Measurements from ENCODE around the gene TNFAIP8.

Gene TNFAIP8

DNA sequence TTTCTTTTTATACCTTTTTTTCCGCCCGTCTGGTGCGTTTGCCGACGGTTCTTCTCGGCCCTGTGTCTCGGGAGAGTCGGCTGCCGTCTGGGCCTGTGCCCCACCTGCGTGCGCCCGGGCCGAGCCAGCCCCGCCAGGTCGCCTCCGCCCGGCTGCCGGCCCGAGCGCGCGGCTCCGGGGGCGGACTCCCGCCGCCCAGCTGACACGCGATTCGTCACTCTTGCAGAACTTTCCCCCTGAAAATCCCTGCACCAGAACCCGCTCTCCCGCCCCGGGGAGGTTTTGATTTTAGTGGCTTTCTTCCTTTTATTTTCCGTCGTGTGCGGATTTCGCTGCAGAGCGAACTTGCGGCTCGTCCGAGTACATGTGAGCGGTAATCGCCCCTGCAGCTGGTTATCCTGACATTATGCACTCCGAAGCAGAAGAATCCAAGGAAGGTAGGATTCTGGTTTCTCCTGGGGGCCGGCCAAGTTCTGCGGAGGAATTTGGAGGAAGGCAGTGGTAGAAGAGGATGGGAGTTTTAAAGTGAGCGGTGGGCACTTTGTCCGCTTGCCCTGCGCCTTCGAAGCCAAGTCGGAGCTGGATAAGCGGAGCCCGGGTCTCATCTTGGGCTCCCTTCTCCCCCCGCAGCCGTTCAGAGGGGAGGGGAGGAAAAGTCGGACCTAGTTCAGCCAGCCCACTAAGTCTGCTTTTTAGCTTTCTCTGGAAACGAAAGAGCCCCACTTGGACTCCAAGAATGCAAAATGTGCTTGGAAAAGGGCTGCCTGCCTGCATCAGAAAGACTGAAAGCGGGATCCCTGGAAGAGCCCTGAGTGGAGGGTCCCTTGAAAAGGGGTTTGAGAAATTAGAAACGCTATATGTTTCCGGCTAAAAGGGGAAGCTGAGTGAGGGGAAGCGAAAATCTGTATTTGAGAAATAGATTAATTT is at the start of gene TNFAIP8:
Gene TNFAIP8, plus strand, starts transcription at position 335 of the 927 bp plus-strand sequence. Its CDS starts 72 bp downstream, at position 407.
- no peaks in the 10 kb centered on the region for H3K27me3 Mint-ChIP-seq
- H3K4me3 Mint-ChIP-seq = peak within 1 kb of the TSS; percentile 99
- peak within 1 kb of the TSS; percentile 93 for H3K27ac Mint-ChIP-seq
- peaks cover 63% of the 10 kb centered on the region for H3K36me3 Mint-ChIP-seq (ENCODE audit: low read depth)
- no peaks in the 10 kb centered on the region for H3K9me3 Mint-ChIP-seq
- peaks cover 86% of the 10 kb centered on the region for H3K4me1 Mint-ChIP-seq (ENCODE audit: low read depth)

DNA sequence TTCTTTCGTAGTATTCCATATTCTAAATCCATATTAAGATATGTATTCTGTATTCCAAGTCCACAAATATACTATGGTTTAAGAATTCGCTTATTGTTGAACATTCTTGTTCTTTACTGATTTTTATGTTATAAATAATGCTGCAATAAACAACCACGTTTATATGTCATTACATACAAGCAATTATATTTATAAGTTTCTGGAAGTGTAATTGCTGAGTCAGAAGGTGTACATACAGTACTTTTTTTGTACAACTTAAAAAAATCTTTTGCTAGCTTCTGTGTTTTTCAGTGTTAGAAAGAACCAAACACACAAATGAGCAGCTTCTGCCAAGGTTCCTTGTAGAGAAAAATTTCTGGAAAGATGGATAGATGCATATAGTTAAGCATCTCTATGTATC is 48.6 kb upstream of the TNFAIP8 start:
- no peaks in the 10 kb centered on the region for H3K9me3 Mint-ChIP-seq
- peaks cover 100% of the 10 kb centered on the region for H3K4me1 Mint-ChIP-seq (ENCODE audit: low read depth)
- peaks cover 45% of the 10 kb centered on the region for H3K36me3 Mint-ChIP-seq (ENCODE audit: low read depth)
- no peaks in the 10 kb centered on the region for H3K27me3 Mint-ChIP-seq
- no peak overlapping the region for H3K4me3 Mint-ChIP-seq
- peak overlapping the region; percentile 63 for H3K27ac Mint-ChIP-seq

DNA sequence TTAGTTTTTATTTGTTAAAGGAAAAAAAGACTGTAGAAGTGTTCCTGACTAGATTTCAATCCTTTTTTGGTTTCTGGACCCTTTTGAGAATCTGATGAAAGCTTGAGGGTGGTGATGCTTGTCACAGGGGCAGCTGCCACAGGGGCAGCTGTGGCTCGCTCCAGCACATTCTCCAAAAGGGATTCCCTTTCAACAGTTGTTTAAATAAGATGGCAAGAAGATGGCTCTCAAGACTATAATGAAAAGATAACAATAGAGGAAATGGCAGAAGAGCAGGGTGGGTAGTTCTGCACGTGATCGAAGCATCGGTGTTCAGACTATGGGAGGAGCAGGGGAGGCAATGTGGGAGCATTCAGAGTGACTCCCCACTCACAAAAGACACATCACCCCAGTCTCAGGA is 46.5 kb upstream of the TNFAIP8 start:
- Mint-ChIP-seq H3K36me3 (ENCODE audit: low read depth) (peaks cover 41% of the 10 kb centered on the region), H3K27me3 (no peaks in the 10 kb centered on the region), H3K4me3 (peak overlapping the region; percentile 81), H3K4me1 (ENCODE audit: low read depth) (peaks cover 100% of the 10 kb centered on the region), H3K9me3 (no peaks in the 10 kb centered on the region), H3K27ac (peak overlapping the region; percentile 98)

- Mint-ChIP-seq H3K4me3 (no peak overlapping the region), H3K36me3 (ENCODE audit: low read depth) (peaks cover 44% of the 10 kb centered on the region), H3K27me3 (no peaks in the 10 kb centered on the region), H3K4me1 (ENCODE audit: low read depth) (peaks cover 100% of the 10 kb centered on the region), H3K9me3 (no peaks in the 10 kb centered on the region), H3K27ac (peak overlapping the region; percentile 81)
Observed at GRCh38 chr5:119311688-119312087, 44.1 kb upstream of the TNFAIP8 start.

DNA sequence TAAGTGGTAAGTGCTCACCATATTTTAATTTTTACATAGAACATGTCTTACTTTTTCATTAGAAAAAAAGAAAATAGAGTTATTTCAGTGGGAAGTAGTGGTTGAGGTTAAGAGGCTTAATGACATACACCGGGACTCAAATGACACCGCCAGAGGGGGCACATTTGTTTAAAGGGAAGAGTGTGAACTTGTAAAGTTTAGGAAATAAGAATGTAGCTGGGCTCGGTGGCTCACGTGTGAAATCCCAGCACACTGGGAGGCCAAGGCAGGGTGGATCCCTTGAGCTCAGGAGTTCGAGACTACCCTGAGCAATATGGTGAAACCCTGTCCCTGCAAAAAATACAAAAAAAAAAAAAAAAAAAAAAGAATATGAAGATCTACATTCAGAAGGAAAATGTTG is 43.4 kb upstream of the TNFAIP8 start:
- peak overlapping the region; percentile 55 for H3K4me3 Mint-ChIP-seq
- H3K9me3 Mint-ChIP-seq = no peaks in the 10 kb centered on the region
- peaks cover 97% of the 10 kb centered on the region for H3K4me1 Mint-ChIP-seq (ENCODE audit: low read depth)
- peaks cover 48% of the 10 kb centered on the region for H3K36me3 Mint-ChIP-seq (ENCODE audit: low read depth)
- H3K27me3 Mint-ChIP-seq = no peaks in the 10 kb centered on the region
- peak overlapping the region; percentile 81 for H3K27ac Mint-ChIP-seq

DNA sequence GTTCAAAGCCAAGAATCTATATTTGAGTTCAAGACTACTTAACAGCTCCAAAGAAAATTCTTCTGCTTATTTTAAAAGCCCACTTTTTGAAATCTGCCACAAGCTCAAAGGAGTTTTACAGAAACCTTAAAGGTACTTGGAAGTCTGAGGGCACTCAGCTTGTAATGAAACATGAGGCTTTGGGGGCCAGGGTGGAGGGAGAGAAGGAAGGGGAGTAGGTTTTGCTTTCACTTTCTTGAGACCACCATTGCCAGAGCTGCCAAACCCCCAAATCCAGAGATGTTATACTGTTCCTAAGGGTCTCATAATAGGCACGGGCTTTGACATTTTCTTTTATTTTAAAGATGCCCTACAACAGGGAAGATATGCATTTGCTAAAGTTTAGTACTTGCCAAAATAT is 42.6 kb upstream of the TNFAIP8 start:
- no peaks in the 10 kb centered on the region for H3K9me3 Mint-ChIP-seq
- peak overlapping the region; percentile 81 for H3K27ac Mint-ChIP-seq
- H3K27me3 Mint-ChIP-seq = no peaks in the 10 kb centered on the region
- peak overlapping the region; percentile 55 for H3K4me3 Mint-ChIP-seq
- peaks cover 96% of the 10 kb centered on the region for H3K4me1 Mint-ChIP-seq (ENCODE audit: low read depth)
- H3K36me3 Mint-ChIP-seq (ENCODE audit: low read depth) = peaks cover 46% of the 10 kb centered on the region

- peaks cover 96% of the 10 kb centered on the region for H3K4me1 Mint-ChIP-seq (ENCODE audit: low read depth)
- no peak overlapping the region for H3K4me3 Mint-ChIP-seq
- H3K36me3 Mint-ChIP-seq (ENCODE audit: low read depth) = peaks cover 42% of the 10 kb centered on the region
- H3K9me3 Mint-ChIP-seq = no peaks in the 10 kb centered on the region
- no peaks in the 10 kb centered on the region for H3K27me3 Mint-ChIP-seq
- H3K27ac Mint-ChIP-seq = peak overlapping the region; percentile 81
Observed at GRCh38 chr5:119313658-119314605, 41.9 kb upstream of the TNFAIP8 start.

GRCh38 chr5:119315516-119315949 is 40.3 kb upstream of the TNFAIP8 start:
- peaks cover 44% of the 10 kb centered on the region for H3K36me3 Mint-ChIP-seq (ENCODE audit: low read depth)
- no peaks in the 10 kb centered on the region for H3K27me3 Mint-ChIP-seq
- H3K4me1 Mint-ChIP-seq (ENCODE audit: low read depth) = peaks cover 96% of the 10 kb centered on the region
- peak overlapping the region; percentile 81 for H3K27ac Mint-ChIP-seq
- no peaks in the 10 kb centered on the region for H3K9me3 Mint-ChIP-seq
- H3K4me3 Mint-ChIP-seq = peak overlapping the region; percentile 43

- peak overlapping the region; percentile 81 for H3K27ac Mint-ChIP-seq
- no peaks in the 10 kb centered on the region for H3K27me3 Mint-ChIP-seq
- peaks cover 96% of the 10 kb centered on the region for H3K4me1 Mint-ChIP-seq (ENCODE audit: low read depth)
- H3K9me3 Mint-ChIP-seq = no peaks in the 10 kb centered on the region
- peak overlapping the region; percentile 43 for H3K4me3 Mint-ChIP-seq
- peaks cover 40% of the 10 kb centered on the region for H3K36me3 Mint-ChIP-seq (ENCODE audit: low read depth)
Observed at GRCh38 chr5:119316086-119316485, 39.7 kb upstream of the TNFAIP8 start.

- H3K36me3 Mint-ChIP-seq (ENCODE audit: low read depth) = peaks cover 36% of the 10 kb centered on the region
- H3K4me3 Mint-ChIP-seq = no peak overlapping the region
Observed at GRCh38 chr5:119316906-119317305, 38.9 kb upstream of the TNFAIP8 start.

DNA sequence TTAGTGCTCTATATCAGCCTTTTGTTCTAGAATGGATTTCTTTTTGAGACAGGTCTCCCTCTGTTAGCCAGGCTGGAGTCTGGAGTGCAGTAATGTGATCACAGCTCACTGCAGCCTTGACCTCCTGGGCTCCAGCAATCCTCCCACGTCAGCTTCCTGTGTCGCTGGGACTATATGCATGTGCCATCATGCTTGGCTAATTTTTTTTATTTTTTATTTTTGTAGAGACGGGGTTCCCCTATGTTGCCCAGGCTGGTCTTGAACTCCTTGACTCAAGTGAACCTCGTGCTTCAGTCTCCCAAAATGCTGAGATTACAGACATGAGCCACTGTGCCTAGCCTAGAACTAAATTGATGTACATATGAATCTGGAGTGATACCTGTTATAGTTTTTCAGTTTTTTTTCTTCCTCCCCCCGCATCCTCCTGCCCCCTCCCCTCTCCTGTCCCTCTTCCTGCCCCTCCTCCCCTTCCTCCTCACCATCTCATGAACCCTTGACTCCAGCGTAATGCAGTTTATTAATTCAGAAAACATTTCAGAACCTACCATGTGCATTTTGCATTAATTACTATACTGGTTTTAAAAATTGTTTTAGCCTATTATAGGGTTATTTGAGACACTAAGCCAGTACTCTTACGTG is 37.4 kb upstream of the TNFAIP8 start:
- H3K27me3 Mint-ChIP-seq = no peaks in the 10 kb centered on the region
- H3K36me3 Mint-ChIP-seq (ENCODE audit: low read depth) = peaks cover 25% of the 10 kb centered on the region
- H3K4me3 Mint-ChIP-seq = peak overlapping the region; percentile 35
- H3K4me1 Mint-ChIP-seq (ENCODE audit: low read depth) = peaks cover 96% of the 10 kb centered on the region
- peak overlapping the region; percentile 86 for H3K27ac Mint-ChIP-seq
- H3K9me3 Mint-ChIP-seq = no peaks in the 10 kb centered on the region

More at GRCh38 chr5:119316906-119317305, 38.9 kb upstream of the TNFAIP8 start:
- H3K27me3 Mint-ChIP-seq = no peaks in the 10 kb centered on the region
- H3K27ac Mint-ChIP-seq = peak overlapping the region; percentile 81
- no peaks in the 10 kb centered on the region for H3K9me3 Mint-ChIP-seq
- H3K4me1 Mint-ChIP-seq (ENCODE audit: low read depth) = peaks cover 96% of the 10 kb centered on the region

DNA sequence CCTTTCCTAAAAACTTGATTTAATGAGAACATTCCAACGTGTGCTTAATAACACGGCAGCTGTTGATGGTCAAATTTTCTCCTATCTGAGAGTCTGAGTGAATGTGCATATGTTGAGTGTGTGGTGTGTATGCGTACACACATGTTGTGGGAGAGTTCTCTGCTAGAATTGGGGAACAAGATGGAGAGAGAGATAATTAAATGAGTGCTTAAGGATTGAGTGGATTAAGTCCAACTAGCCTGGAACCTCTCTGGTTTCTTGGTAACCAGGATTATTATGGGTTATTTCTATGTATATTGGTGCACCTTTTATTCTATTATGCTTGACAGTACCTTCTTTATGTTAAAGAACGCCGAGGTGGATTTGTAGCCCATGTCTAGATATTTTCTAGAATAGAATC is 36.4 kb upstream of the TNFAIP8 start:
- no peak overlapping the region for H3K4me3 Mint-ChIP-seq
- peaks cover 25% of the 10 kb centered on the region for H3K36me3 Mint-ChIP-seq (ENCODE audit: low read depth)
- H3K27ac Mint-ChIP-seq = peak overlapping the region; percentile 91
- H3K4me1 Mint-ChIP-seq (ENCODE audit: low read depth) = peaks cover 96% of the 10 kb centered on the region
- no peaks in the 10 kb centered on the region for H3K9me3 Mint-ChIP-seq
- no peaks in the 10 kb centered on the region for H3K27me3 Mint-ChIP-seq

DNA sequence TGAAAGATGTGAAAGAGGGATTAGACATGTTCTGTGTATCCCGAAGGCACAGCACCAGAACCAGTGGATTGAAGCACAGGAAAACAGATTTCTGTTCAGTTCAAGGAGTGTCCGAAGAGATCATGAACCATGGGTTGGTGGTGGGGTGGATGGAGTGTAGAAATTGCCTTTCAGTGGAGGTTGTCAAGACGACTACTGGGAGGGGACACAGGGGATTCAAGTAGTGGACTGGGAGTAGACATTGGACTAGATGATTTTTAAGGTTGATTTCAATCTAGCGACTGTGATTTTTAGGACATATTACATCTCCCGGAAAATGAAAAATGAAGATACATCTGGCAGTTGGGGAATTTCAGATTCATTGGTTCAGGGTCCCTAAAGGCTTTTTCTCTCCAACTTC is 35.9 kb upstream of the TNFAIP8 start:
- H3K27me3 Mint-ChIP-seq = no peaks in the 10 kb centered on the region
- H3K9me3 Mint-ChIP-seq = no peaks in the 10 kb centered on the region
- peak overlapping the region; percentile 10 for H3K4me3 Mint-ChIP-seq
- peaks cover 25% of the 10 kb centered on the region for H3K36me3 Mint-ChIP-seq (ENCODE audit: low read depth)
- peak overlapping the region; percentile 91 for H3K27ac Mint-ChIP-seq
- peaks cover 96% of the 10 kb centered on the region for H3K4me1 Mint-ChIP-seq (ENCODE audit: low read depth)

GRCh38 chr5:119321569-119322311 is 34.1 kb upstream of the TNFAIP8 start:
- Mint-ChIP-seq H3K4me3 (peak overlapping the region; percentile 15), H3K36me3 (ENCODE audit: low read depth) (peaks cover 22% of the 10 kb centered on the region), H3K4me1 (ENCODE audit: low read depth) (peaks cover 93% of the 10 kb centered on the region), H3K27me3 (no peaks in the 10 kb centered on the region), H3K27ac (peak overlapping the region; percentile 91), H3K9me3 (no peaks in the 10 kb centered on the region)

Data from stimulated activated naive CD8-positive, alpha-beta T cell treated with anti-CD3 and anti-CD28 coated beads, Interleukin-15, Interleukin-2, amounts not matched to agents 100 ng/mL and 50 ng/mL, for 24 hours (primary cell).